Measurements from ENCODE around the gene COLEC12. TPM values are rescaled to one million over a fixed set of nuclear protein-coding genes. Genes with fewer than 3 reads are reported as not detected.
"Not testable (repeated sequence)": the region's sequence is repeated elsewhere in the genome, so short reads cannot be mapped to it uniquely, and the experiment has no call there.

The COLEC12 gene
- total RNA-seq, 4 donors from 2014 or later: 8.3 to 22.2 (median 21.4) TPM

GRCh38 chr18:310042-310441 lies 190.5 kb downstream of the COLEC12 start:
- no peak for DNase-seq (ENCODE audit: low spot score in 2 of 2)
- H3K36me3 ChIP-seq: no peaks in the 10 kb centered on the region
- H3K9me3 ChIP-seq: no peaks in the 10 kb centered on the region
- H3K4me1 ChIP-seq: no peaks in the 10 kb centered on the region
- H3K4me3 ChIP-seq: no peak overlapping the region
- TF ChIP-seq CTCF (IDR thresholded peaks at IDR 0.05) (no peak), POLR2A (IDR thresholded peaks at IDR 0.05) (no peak), EP300 (IDR thresholded peaks at IDR 0.05) (no peak)
- H3K27me3 ChIP-seq: no peaks in the 10 kb centered on the region
- H3K27ac ChIP-seq: no peak overlapping the region

DNA sequence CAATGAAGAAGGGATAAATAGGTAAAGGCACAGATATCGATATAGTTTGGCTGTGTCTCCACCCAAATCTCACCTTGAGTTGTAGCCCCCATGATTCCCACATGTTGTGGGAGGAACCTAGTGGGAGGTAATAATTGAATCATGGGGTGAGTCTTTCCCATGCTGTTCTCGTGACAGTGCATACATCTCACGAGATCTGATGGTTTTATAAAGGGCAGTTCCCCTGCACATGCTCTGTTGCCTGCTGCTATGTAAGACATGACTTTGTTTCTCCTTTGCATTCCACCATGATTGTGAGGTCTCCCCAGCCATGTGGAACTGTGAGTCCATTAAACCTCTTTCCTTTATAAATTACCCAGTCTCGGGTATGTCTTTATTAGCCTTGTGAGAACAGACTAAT lies 192.4 kb downstream of the COLEC12 start:
- H3K4me1 ChIP-seq; H3K9me3 ChIP-seq; H3K36me3 ChIP-seq; H3K27ac ChIP-seq; H3K27me3 ChIP-seq; H3K4me3 ChIP-seq; DNase-seq (ENCODE audit: low spot score in 2 of 2): not testable (repeated sequence)
- WGBS, 2 donors: 88 to 90% methylated on average over 4 of the region's 4 CpGs

DNA sequence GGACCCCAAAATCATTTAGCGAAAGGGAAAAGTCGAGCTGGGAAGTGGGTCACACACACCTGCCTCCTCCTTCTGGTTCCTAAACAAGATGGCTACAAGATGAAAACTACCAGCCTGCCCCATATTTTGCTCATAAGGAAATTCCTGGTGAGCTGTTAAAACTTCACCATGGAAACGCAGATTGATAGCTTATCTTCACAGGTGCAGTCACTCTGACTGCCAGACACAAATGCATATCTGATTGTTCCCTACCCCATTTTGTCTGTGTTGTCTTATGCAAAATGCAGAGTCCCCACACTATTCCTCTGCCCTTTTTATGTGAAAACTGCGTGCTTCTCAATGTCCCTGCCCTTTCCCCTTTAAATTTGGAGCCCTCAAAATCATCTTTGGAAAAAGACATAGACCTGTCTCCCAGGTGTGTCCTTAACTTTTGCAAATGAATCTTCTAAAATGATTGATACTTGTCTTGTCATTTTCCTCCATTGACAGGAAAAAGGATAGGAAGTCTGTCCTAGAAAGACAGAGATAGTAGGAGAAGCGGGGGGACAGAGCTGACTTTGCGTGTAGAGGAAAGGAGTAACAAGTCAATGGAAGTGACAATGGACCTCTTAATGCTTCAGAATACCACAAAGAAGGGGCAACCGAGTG lies 193.8 kb downstream of the COLEC12 start:
- H3K4me3 ChIP-seq: no peak overlapping the region
- no peak overlapping the region for H3K27ac ChIP-seq
- 84 to 89% methylated on average over 7 of the region's 7 CpGs for WGBS, 2 donors
- H3K4me1 ChIP-seq: no peaks in the 10 kb centered on the region
- H3K36me3 ChIP-seq: no peaks in the 10 kb centered on the region
- no peaks in the 10 kb centered on the region for H3K9me3 ChIP-seq
- TF ChIP-seq POLR2A (IDR thresholded peaks at IDR 0.05): no peak
- TF ChIP-seq EP300 (IDR thresholded peaks at IDR 0.05): no peak
- no peak for TF ChIP-seq CTCF (IDR thresholded peaks at IDR 0.05)
- no peak for DNase-seq (ENCODE audit: low spot score in 2 of 2)
- no peaks in the 10 kb centered on the region for H3K27me3 ChIP-seq

DNA sequence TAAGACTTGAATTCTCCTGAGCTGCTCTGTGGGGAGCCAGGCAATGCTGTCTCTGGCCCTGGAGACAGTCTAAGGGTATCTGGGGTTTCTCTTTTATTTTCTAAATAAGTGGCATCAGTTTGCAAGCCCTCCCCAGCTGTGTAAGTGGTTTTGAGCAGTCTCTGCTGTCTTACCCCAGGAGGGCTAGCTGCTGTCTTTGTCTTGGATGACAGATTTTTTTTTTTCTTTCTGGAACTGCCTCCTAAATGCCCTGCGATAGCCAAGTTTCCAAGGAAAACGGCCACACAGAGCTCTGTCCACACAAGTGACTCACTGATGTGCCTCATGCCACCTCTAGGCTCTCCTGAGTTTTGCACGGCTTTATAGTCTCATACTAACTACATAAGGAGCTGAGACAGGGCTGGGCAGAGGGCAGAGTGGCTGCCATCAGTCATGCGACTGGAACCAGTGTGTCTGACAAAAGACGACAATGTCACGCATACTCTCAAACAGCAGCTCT lies 195.4 kb downstream of the COLEC12 start:
- no peak overlapping the region for H3K27ac ChIP-seq
- no peaks in the 10 kb centered on the region for H3K36me3 ChIP-seq
- no peaks in the 10 kb centered on the region for H3K4me1 ChIP-seq
- no peak overlapping the region for H3K4me3 ChIP-seq
- no peaks in the 10 kb centered on the region for H3K9me3 ChIP-seq
- WGBS, 2 donors: 44 to 67% methylated on average over 6 of the region's 6 CpGs
- no peak for DNase-seq (ENCODE audit: low spot score in 2 of 2)
- TF ChIP-seq CTCF (IDR thresholded peaks at IDR 0.05): no peak
- no peak for TF ChIP-seq EP300 (IDR thresholded peaks at IDR 0.05)
- no peak for TF ChIP-seq POLR2A (IDR thresholded peaks at IDR 0.05)
- no peaks in the 10 kb centered on the region for H3K27me3 ChIP-seq

GRCh38 chr18:303607-304006 lies 196.9 kb downstream of the COLEC12 start:
- H3K27me3 ChIP-seq: no peaks in the 10 kb centered on the region
- no peak for DNase-seq (ENCODE audit: low spot score in 2 of 2)
- H3K27ac ChIP-seq: no peak overlapping the region
- H3K4me1 ChIP-seq: no peaks in the 10 kb centered on the region
- TF ChIP-seq POLR2A (IDR thresholded peaks at IDR 0.05) (no peak), EP300 (IDR thresholded peaks at IDR 0.05) (no peak), CTCF (IDR thresholded peaks at IDR 0.05) (no peak)
- no peak overlapping the region for H3K4me3 ChIP-seq
- 77 to 78% methylated on average over 2 of the region's 2 CpGs for WGBS, 2 donors
- H3K9me3 ChIP-seq: no peaks in the 10 kb centered on the region
- no peaks in the 10 kb centered on the region for H3K36me3 ChIP-seq

GRCh38 chr18:303011-303410 lies 197.5 kb downstream of the COLEC12 start:
- WGBS, 2 donors: 51 to 90% methylated on average over 1 of the region's 1 CpG
- H3K27ac ChIP-seq: no peak overlapping the region
- H3K9me3 ChIP-seq: no peaks in the 10 kb centered on the region
- no peak overlapping the region for H3K4me3 ChIP-seq
- H3K36me3 ChIP-seq: no peaks in the 10 kb centered on the region
- no peaks in the 10 kb centered on the region for H3K4me1 ChIP-seq
- no peak for DNase-seq (ENCODE audit: low spot score in 2 of 2)
- no peak for TF ChIP-seq EP300 (IDR thresholded peaks at IDR 0.05)
- TF ChIP-seq CTCF (IDR thresholded peaks at IDR 0.05): no peak
- no peak for TF ChIP-seq POLR2A (IDR thresholded peaks at IDR 0.05)
- no peaks in the 10 kb centered on the region for H3K27me3 ChIP-seq
